ENCODE results near the gene PCSK6.
"Not testable (repeated sequence)": the region's sequence is repeated elsewhere in the genome, so short reads cannot be mapped to it uniquely, and the experiment has no call there.

PCSK6 gene

GRCh38 chr15:101372960-101373525 lies 116.5 kb downstream of the PCSK6 start:
- DNase-seq, result no peak

- no peak for DNase-seq
These were observed 117.3 kb downstream of the PCSK6 start for GRCh38 chr15:101372149-101372577.

GRCh38 chr15:101371519-101371918 lies 118.0 kb downstream of the PCSK6 start:
- DNase-seq, result no peak

- DNase-seq, result no peak
These were observed 118.4 kb downstream of the PCSK6 start for GRCh38 chr15:101371081-101371480.

- no peak for DNase-seq
These were observed 119.0 kb downstream of the PCSK6 start for GRCh38 chr15:101370330-101371024.

- DNase-seq, result no peak
These were observed 119.8 kb downstream of the PCSK6 start for GRCh38 chr15:101369676-101370075.

GRCh38 chr15:101368861-101369642 lies 120.5 kb downstream of the PCSK6 start:
- no peak for DNase-seq

- DNase-seq, result no peak
These were observed 121.3 kb downstream of the PCSK6 start for GRCh38 chr15:101368086-101368780.

- DNase-seq, result no peak
These were observed 122.7 kb downstream of the PCSK6 start for GRCh38 chr15:101366853-101367252.

GRCh38 chr15:101362986-101363566 lies 126.4 kb downstream of the PCSK6 start:
- DNase-seq, result no peak

GRCh38 chr15:101362359-101362758 lies 127.1 kb downstream of the PCSK6 start:
- no peak for DNase-seq

- no peak for DNase-seq
These were observed 128.1 kb downstream of the PCSK6 start for GRCh38 chr15:101361418-101361817.

- DNase-seq, result no peak
These were observed 130.1 kb downstream of the PCSK6 start for GRCh38 chr15:101359365-101359947.

GRCh38 chr15:101358895-101359294 lies 130.6 kb downstream of the PCSK6 start:
- DNase-seq, result no peak

- DNase-seq, result no peak
These were observed 131.6 kb downstream of the PCSK6 start for GRCh38 chr15:101357885-101358284.

- no peak for DNase-seq
These were observed 132.2 kb downstream of the PCSK6 start for GRCh38 chr15:101357333-101357732.

GRCh38 chr15:101356512-101357172 lies 132.9 kb downstream of the PCSK6 start:
- not testable (repeated sequence) for DNase-seq

GRCh38 chr15:101355678-101356464 lies 133.6 kb downstream of the PCSK6 start:
- DNase-seq, result no peak

- no peak for DNase-seq
These were observed 134.4 kb downstream of the PCSK6 start for GRCh38 chr15:101354891-101355623.

- no peak for DNase-seq
These were observed 136.3 kb downstream of the PCSK6 start for GRCh38 chr15:101353240-101353639.

Measured in NCI-H187 treated with DMSO at 0.1 percent for 48 hours (cell line).